Measurements from ENCODE around the gene DLD. TPM values are rescaled to one million over a fixed set of nuclear protein-coding genes. Genes with fewer than 3 reads are reported as not detected.
A peak's percentile ranks its signal among the peaks of the same experiment; 100 is the strongest.
"Not testable (repeated sequence)": the region's sequence is repeated elsewhere in the genome, so short reads cannot be mapped to it uniquely, and the experiment has no call there.

The DLD gene, protein sequence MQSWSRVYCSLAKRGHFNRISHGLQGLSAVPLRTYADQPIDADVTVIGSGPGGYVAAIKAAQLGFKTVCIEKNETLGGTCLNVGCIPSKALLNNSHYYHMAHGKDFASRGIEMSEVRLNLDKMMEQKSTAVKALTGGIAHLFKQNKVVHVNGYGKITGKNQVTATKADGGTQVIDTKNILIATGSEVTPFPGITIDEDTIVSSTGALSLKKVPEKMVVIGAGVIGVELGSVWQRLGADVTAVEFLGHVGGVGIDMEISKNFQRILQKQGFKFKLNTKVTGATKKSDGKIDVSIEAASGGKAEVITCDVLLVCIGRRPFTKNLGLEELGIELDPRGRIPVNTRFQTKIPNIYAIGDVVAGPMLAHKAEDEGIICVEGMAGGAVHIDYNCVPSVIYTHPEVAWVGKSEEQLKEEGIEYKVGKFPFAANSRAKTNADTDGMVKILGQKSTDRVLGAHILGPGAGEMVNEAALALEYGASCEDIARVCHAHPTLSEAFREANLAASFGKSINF
- total RNA-seq: 100 to 1,000 TPM in 1 of 2 donors, 10 to 100 TPM in 1; 75.3 to 112 TPM

DNA sequence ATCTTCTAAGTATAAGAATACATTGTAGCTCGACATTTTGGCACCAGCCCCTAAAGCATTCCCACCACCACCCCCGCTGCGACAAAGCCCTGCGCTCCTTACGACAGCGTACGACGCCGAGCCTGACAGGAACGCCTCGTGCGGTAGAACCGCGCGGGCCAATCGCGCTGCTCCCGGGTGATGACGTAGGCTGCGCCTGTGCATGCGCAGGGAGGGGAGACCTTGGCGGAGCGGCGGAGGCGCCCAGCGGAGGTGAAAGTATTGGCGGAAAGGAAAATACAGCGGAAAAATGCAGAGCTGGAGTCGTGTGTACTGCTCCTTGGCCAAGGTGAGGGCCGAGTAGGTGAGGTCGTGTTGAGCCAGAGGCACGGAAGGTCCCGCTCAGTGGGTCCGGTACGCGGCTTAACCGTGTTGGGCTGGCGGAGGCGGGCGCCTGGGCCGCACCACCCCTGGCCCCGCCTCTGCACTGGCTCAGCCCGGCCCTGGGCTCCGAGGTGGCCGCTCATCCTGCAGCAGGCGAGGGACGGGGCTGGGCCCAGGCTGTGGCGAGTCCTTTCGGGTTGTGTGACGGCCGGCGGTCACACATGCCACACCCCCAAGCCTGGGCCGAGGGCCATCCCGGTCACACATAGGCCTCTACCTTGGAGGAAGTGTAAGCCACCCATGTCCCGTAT is at the start of gene DLD:
Gene DLD, plus strand, starts transcription at position 222 of the 674 bp plus-strand sequence. Its CDS starts 68 bp downstream, at position 290.
- Mint-ChIP-seq H3K27me3 (no peaks in the 10 kb centered on the region), H3K36me3 (ENCODE audit: low read depth) (peaks cover 46% of the 10 kb centered on the region), H3K27ac (peak within 1 kb of the TSS; percentile 99), H3K4me3 (peak within 1 kb of the TSS; percentile 98), H3K4me1 (peaks cover 24% of the 10 kb centered on the region), H3K9me3 (no peaks in the 10 kb centered on the region)
- ATAC-seq (replicated peaks): peak; percentile 98

DNA sequence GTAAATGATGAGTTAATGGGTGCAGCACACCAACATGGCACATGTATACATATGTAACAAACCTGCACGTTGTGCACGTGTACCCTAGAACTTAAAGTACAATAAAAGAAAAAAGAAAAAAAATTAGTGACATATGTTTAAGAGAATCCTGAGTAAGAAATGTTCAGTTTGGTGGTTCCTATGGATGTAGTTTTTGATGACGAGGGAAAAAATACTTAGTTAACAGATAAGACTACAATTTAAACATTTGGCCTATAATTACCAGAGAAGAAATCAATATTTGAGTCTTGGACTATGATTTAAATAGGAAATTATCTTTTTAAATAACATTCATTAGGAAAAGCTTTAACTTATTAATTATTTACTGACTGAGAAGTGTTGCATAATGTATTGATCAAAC is 48.8 kb upstream of the DLD start:
- Mint-ChIP-seq H3K4me3 (no peak overlapping the region), H3K36me3 (ENCODE audit: low read depth) (no peaks in the 10 kb centered on the region)

DNA sequence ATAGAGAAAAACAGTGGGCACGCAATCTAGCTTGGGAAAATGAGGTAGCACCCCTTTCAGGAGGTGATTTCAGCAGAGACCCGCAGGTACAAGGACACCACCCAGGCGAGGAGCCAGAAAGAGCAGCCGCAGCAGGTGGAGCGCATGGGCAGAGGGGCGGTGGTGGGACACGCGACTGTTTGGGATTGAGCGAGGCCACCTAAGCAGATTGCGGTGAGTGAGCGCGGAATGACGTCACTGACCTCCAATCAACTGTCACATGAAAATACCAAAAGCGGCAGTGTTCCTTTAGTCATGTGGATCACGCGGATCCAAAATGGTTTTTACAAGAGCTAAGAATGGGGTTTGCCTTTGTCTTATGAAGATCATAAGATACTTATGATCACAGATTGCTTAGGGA is 47.8 kb upstream of the DLD start:
- H3K4me1 Mint-ChIP-seq: no peaks in the 10 kb centered on the region
- ATAC-seq (replicated peaks): no peak
- no peak overlapping the region for H3K4me3 Mint-ChIP-seq

More for the DNA sequence above, 48.8 kb upstream of the DLD start:
- no peak for ATAC-seq (replicated peaks)
- no peaks in the 10 kb centered on the region for H3K9me3 Mint-ChIP-seq
- H3K27me3 Mint-ChIP-seq: no peaks in the 10 kb centered on the region
- no peak overlapping the region for H3K27ac Mint-ChIP-seq
- H3K4me1 Mint-ChIP-seq: no peaks in the 10 kb centered on the region

DNA sequence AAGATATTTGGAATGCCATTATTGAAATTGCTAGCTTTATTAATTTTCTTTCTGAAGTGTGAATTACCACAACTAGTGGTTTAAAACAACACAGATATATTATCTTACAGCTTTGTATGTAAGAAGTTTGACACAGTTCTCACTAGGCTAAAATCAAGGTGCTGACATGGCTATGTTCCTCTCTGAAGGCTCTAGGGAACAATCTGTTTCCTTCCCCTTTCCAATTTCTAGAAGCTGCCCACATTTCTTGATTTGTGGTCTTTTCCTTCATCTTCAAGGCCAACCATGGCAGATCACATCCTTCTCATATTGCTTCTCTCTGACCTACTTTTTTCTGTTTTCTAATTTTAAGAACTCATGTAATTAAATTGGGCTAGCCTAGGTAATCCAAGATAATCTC is 44.7 kb upstream of the DLD start:
- Mint-ChIP-seq H3K27me3 (no peaks in the 10 kb centered on the region), H3K36me3 (ENCODE audit: low read depth) (no peaks in the 10 kb centered on the region), H3K27ac (no peak overlapping the region), H3K9me3 (no peaks in the 10 kb centered on the region), H3K4me3 (no peak overlapping the region), H3K4me1 (peaks cover 6% of the 10 kb centered on the region)
- ATAC-seq (replicated peaks): no peak

More for the DNA sequence above, 47.8 kb upstream of the DLD start:
- Mint-ChIP-seq H3K36me3 (ENCODE audit: low read depth) (no peaks in the 10 kb centered on the region), H3K27me3 (no peaks in the 10 kb centered on the region), H3K9me3 (no peaks in the 10 kb centered on the region), H3K27ac (no peak overlapping the region)

GRCh38 chr7:107847168-107847835 is 43.7 kb upstream of the DLD start:
- no peaks in the 10 kb centered on the region for H3K27me3 Mint-ChIP-seq
- no peaks in the 10 kb centered on the region for H3K36me3 Mint-ChIP-seq (ENCODE audit: low read depth)
- peaks cover 6% of the 10 kb centered on the region for H3K4me1 Mint-ChIP-seq
- no peak overlapping the region for H3K27ac Mint-ChIP-seq
- no peak overlapping the region for H3K4me3 Mint-ChIP-seq
- no peak for ATAC-seq (replicated peaks)
- no peaks in the 10 kb centered on the region for H3K9me3 Mint-ChIP-seq

- not testable (repeated sequence) for H3K4me3 Mint-ChIP-seq; H3K27ac Mint-ChIP-seq; H3K36me3 Mint-ChIP-seq (ENCODE audit: low read depth); H3K4me1 Mint-ChIP-seq; ATAC-seq (replicated peaks); H3K27me3 Mint-ChIP-seq; H3K9me3 Mint-ChIP-seq
These were observed 43.2 kb upstream of the DLD start for GRCh38 chr7:107847836-107848175.

DNA sequence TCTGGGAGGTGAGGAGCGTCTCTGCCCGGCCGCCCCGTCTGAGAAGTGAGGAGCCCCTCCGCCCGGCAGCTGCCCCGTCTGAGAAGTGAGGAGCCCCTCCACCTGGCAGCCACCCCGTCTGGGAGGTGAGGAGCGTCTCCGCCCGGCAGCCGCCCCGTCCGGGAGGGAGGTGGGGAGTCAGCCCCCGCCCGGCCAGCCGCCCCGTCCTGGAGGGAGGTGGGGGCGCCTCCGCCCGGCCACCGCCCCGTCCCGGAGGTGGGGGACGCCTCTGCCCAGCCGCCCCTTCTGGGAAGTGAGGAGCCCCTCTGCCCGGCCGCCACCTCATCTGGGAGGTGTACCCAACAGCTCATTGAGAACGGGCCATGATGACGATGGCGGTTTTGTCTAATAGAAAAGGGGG is 42.8 kb upstream of the DLD start:
- H3K4me1 Mint-ChIP-seq; H3K9me3 Mint-ChIP-seq; ATAC-seq (replicated peaks); H3K4me3 Mint-ChIP-seq; H3K27me3 Mint-ChIP-seq; H3K27ac Mint-ChIP-seq; H3K36me3 Mint-ChIP-seq (ENCODE audit: low read depth): not testable (repeated sequence)

DNA sequence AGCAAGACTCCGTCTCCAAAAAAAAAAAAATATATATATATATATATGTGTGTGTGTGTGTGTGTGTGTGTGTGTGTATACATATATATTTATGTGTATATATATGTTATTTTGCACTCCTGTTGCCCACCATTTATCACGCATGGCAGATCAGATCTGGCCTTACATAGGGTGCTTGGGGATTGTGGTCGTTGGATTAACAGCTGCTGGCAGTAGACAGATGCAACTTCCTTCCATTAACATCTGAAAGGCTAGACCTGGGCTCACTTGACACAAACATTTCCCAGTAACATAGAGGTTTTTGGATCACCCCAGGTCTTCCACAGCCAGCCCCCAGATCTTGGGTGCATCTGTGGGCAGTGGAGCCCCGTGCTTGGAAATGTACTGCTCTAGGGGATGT is 40.8 kb upstream of the DLD start:
- no peak for ATAC-seq (replicated peaks)
- Mint-ChIP-seq H3K27ac (no peak overlapping the region), H3K4me1 (peaks cover 11% of the 10 kb centered on the region), H3K27me3 (no peaks in the 10 kb centered on the region), H3K4me3 (no peak overlapping the region), H3K36me3 (ENCODE audit: low read depth) (no peaks in the 10 kb centered on the region), H3K9me3 (no peaks in the 10 kb centered on the region)

DNA sequence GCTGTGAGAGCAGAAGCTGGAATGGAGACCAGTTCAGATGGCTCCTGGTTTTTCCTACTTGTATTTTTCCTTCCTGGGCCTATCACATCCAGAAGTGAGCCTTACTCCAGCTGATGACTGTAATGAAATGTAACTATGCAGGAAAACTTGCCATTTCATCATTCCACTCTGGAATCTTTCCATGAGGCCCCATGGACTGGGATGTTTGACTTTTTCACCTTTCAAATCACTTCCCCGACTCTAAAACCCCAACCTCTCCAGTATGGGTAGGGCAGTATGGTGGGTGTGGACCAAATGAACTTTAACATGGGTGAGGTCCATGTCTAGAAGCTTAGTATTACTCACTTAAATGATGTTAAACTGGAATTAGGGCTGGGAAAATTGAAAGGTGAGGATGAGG is 40.3 kb upstream of the DLD start:
- Mint-ChIP-seq H3K9me3 (no peaks in the 10 kb centered on the region), H3K4me1 (peaks cover 11% of the 10 kb centered on the region)
- ATAC-seq (replicated peaks): no peak

GRCh38 chr7:107854454-107854853 is 36.5 kb upstream of the DLD start:
- Mint-ChIP-seq H3K4me1 (peaks cover 39% of the 10 kb centered on the region), H3K4me3 (no peak overlapping the region), H3K27ac (no peak overlapping the region), H3K27me3 (no peaks in the 10 kb centered on the region), H3K36me3 (ENCODE audit: low read depth) (no peaks in the 10 kb centered on the region), H3K9me3 (peaks cover 4% of the 10 kb centered on the region)
- ATAC-seq (replicated peaks): no peak

More for the DNA sequence above, 40.3 kb upstream of the DLD start:
- H3K27ac Mint-ChIP-seq: no peak overlapping the region
- H3K36me3 Mint-ChIP-seq (ENCODE audit: low read depth): no peaks in the 10 kb centered on the region
- no peaks in the 10 kb centered on the region for H3K27me3 Mint-ChIP-seq
- no peak overlapping the region for H3K4me3 Mint-ChIP-seq

DNA sequence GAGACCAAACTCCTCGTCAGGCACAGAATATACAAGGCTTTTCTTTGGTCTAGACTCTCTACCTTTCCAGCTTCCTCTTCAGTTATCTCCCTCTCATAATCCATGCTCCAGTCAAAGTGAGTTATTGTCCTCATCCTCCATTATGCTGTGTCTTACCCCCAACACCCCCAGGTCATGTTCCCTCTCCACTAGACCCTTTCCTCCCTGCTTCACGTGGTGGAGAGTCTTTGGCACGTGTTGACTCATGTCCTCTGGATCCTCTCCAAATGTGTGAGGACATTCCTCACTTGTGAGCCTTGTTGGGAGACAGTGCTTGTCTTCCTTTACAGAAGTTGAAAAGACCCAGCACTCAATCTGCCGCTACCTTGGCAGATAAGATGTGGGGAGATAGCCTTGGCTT is 36.0 kb upstream of the DLD start:
- no peak overlapping the region for H3K4me3 Mint-ChIP-seq
- peaks cover 4% of the 10 kb centered on the region for H3K9me3 Mint-ChIP-seq
- no peaks in the 10 kb centered on the region for H3K36me3 Mint-ChIP-seq (ENCODE audit: low read depth)
- no peaks in the 10 kb centered on the region for H3K27me3 Mint-ChIP-seq
- no peak for ATAC-seq (replicated peaks)
- peaks cover 44% of the 10 kb centered on the region for H3K4me1 Mint-ChIP-seq
- H3K27ac Mint-ChIP-seq: no peak overlapping the region

- no peaks in the 10 kb centered on the region for H3K27me3 Mint-ChIP-seq
- no peaks in the 10 kb centered on the region for H3K36me3 Mint-ChIP-seq (ENCODE audit: low read depth)
- peak; percentile 91 for ATAC-seq (replicated peaks)
- peaks cover 4% of the 10 kb centered on the region for H3K9me3 Mint-ChIP-seq
- H3K4me3 Mint-ChIP-seq: peak overlapping the region; percentile 60
- peaks cover 47% of the 10 kb centered on the region for H3K4me1 Mint-ChIP-seq
- peak overlapping the region; percentile 68 for H3K27ac Mint-ChIP-seq
These were observed 34.0 kb upstream of the DLD start for GRCh38 chr7:107856806-107857540.

DNA sequence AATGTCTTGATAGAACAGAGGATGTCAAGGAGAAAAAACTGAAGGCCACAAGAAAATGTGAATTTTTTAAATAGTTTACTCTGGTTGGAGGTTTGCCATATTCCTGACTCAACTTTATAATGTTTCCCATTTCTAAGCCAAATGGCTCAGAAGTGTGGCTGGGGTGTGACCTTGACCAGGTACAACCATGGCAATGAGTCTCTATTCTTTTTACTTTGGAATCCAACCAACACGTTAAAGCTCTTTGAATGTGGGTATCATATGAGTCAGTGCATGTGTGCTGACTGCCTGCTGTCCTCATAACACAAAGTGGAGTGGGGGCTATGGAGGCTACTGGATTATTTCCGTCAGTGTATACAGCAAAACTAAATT is 33.5 kb upstream of the DLD start:
- H3K4me3 Mint-ChIP-seq: peak overlapping the region; percentile 60
- peaks cover 4% of the 10 kb centered on the region for H3K9me3 Mint-ChIP-seq
- peak; percentile 90 for ATAC-seq (replicated peaks)
- H3K27me3 Mint-ChIP-seq: no peaks in the 10 kb centered on the region
- peaks cover 47% of the 10 kb centered on the region for H3K4me1 Mint-ChIP-seq
- peak overlapping the region; percentile 68 for H3K27ac Mint-ChIP-seq
- no peaks in the 10 kb centered on the region for H3K36me3 Mint-ChIP-seq (ENCODE audit: low read depth)

DNA sequence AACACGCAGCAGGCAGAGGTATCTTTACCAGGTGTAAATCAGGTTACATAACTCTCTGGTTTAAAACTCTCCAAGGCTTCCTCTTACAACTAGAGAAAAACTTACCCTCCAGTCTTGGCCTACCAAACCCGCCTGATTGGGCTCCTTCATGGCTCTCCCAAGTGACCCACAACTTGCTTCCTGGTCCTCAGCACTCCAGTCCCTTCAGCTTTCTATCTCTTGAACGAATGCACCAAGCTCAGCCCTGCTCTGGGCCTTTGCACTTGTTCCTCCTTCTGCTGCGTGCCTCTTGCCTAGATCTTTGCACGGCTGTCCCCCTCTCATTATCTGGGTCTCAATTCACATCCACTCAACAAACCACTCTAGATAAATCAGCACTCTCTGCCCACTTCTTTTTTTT is 32.7 kb upstream of the DLD start:
- Mint-ChIP-seq H3K4me3 (peak overlapping the region; percentile 60), H3K4me1 (peaks cover 47% of the 10 kb centered on the region), H3K9me3 (peaks cover 4% of the 10 kb centered on the region), H3K36me3 (ENCODE audit: low read depth) (no peaks in the 10 kb centered on the region), H3K27me3 (no peaks in the 10 kb centered on the region), H3K27ac (peak overlapping the region; percentile 68)
- ATAC-seq (replicated peaks): no peak
